Esophagus muscularis mucosa (tissue), 4 donors: ENCODE data around the gene GRID2. TPM values are rescaled to one million over a fixed set of nuclear protein-coding genes. Genes with fewer than 3 reads are reported as not detected.

ENCODE experiments used
- DNase-seq: peaks from one replicate; pipeline ENCODE4 v3.0.0-alpha.2; 2017; ENCODE audit errors: extremely low spot score
- H3K27ac ChIP-seq, 4 donors: fragments of 200-600 bp; sonication (generic); replicated peaks in 1 of 4; 1 replicate in 3 of 4; 2 replicates in 1 of 4; pipeline ENCODE4 v1.5.1; 2016 to 2019; ENCODE audit warnings: mild to moderate bottlenecking in 1 of 4
- H3K27me3 ChIP-seq, 4 donors: fragments of 200-600 bp; sonication (generic); one replicate each; pipeline versions ENCODE4 v1.5.1 to v1.6.0; 2016 to 2019
- H3K36me3 ChIP-seq, 4 donors: fragments of 200-600 bp; sonication (generic); one replicate each; pipeline ENCODE4 v1.5.1; 2016 to 2019
- H3K4me1 ChIP-seq, 4 donors: fragments of 200-600 bp; sonication (generic); one replicate each; pipeline ENCODE4 v1.5.1; 2016 to 2019
- H3K4me3 ChIP-seq, 4 donors: fragments of 200-600 bp; sonication (generic); 1 replicate in 2 of 4; 2 replicates in 2 of 4; pipeline ENCODE4 v1.5.1; 2016 to 2019; ENCODE audit warnings: mild to moderate bottlenecking in 4 of 4, moderate library complexity in 1 of 4
- H3K9me3 ChIP-seq, 4 donors: fragments of 200-600 bp; sonication (generic); 1 replicate in 3 of 4; 2 replicates in 1 of 4; pipeline ENCODE4 v1.5.1; 2016 to 2019
- EP300 ChIP-seq: sonication (generic); formaldehyde crosslinking; IDR thresholded peaks from one replicate; pipeline ENCODE4 v1.6.1; 2017; ENCODE audit warnings: antibody characterized with exemption
- POLR2A ChIP-seq: fragments of 450-650 bp; IDR thresholded peaks from one replicate; pipeline ENCODE4 v1.6.1; 2017; ENCODE audit warnings: antibody characterized with exemption, moderate library complexity, mild to moderate bottlenecking, low read depth
- POLR2AphosphoS5 ChIP-seq, 2 donors: sonication (generic); formaldehyde crosslinking; IDR thresholded peaks; one replicate each; pipeline ENCODE4 v1.6.1; 2017; ENCODE audit warnings: antibody characterized with exemption in 2 of 2
- WGBS: methylation state at CpG from one replicate; pipeline ENCODE4 v1.1.5; 2018; 5-methylcytosine and 5-hydroxymethylcytosine counted together
- intact Hi-C: fragments of 100-400 bp; cut with DNase I; formaldehyde crosslinking; loops from one replicate; pipeline ENCODE4 v1.15.1; 2023
- total RNA-seq, 4 donors: library from RNA; depleted of rRNA; stranded (reverse); fragments of >200 nt; gene quantifications; one replicate each; pipeline versions ENCODE4 v1.1.0 to v1.2.1, GENCODE V29; 2016
- TF ChIP-seq, protein P1 (sequence below), 3 experiments: fragments of 200-600 bp in 2 of 3; fragments of 450-650 bp in 1 of 3; sonication (generic) in 2 of 3; IDR thresholded peaks; one replicate each; pipeline ENCODE4 v1.5.1; 2017 to 2019; ENCODE audit warnings: antibody characterized with exemption in 3 of 3, mild to moderate bottlenecking in 2 of 3, moderate library complexity in 1 of 3

The GRID2 gene
- total RNA-seq, 4 donors from 2014 or later, result 0.06 to 0.17 TPM; not detected in 2

DNA sequence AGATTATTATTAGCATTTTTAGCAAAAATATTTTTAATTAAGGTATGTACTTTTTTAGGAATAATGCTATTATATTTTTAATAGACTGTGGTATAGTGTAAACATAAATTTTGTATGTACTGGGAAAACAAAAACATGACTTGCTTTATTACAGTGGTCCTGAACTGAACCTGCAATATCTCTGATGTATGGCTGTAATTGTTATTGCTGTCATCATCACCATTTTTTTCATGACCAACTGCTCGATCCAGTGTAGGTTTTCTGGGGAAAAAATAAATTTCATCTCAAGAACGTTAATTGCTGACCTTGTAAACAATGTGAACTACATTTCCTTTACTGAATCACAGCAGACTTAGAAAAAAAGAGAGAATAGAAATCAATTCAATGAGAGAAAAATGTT is 1441.2 kb downstream of the GRID2 start:
- no peak for TF ChIP-seq EP300
- TF ChIP-seq, protein P1, sequence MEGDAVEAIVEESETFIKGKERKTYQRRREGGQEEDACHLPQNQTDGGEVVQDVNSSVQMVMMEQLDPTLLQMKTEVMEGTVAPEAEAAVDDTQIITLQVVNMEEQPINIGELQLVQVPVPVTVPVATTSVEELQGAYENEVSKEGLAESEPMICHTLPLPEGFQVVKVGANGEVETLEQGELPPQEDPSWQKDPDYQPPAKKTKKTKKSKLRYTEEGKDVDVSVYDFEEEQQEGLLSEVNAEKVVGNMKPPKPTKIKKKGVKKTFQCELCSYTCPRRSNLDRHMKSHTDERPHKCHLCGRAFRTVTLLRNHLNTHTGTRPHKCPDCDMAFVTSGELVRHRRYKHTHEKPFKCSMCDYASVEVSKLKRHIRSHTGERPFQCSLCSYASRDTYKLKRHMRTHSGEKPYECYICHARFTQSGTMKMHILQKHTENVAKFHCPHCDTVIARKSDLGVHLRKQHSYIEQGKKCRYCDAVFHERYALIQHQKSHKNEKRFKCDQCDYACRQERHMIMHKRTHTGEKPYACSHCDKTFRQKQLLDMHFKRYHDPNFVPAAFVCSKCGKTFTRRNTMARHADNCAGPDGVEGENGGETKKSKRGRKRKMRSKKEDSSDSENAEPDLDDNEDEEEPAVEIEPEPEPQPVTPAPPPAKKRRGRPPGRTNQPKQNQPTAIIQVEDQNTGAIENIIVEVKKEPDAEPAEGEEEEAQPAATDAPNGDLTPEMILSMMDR (IDR thresholded peaks at IDR 0.05), result no peak
- H3K36me3 ChIP-seq, result no peaks in the 10 kb centered on the region
- H3K4me3 ChIP-seq, result no peak overlapping the region
- no peaks in the 10 kb centered on the region for H3K4me1 ChIP-seq
- no peak for DNase-seq
- no peaks in the 10 kb centered on the region for H3K27me3 ChIP-seq
- WGBS, result 58% methylated on average over 2 of the region's 2 CpGs
- H3K27ac ChIP-seq, result no peak overlapping the region
- peaks cover 0 to 7% (median 0%) of the 10 kb centered on the region in 4 donors for H3K9me3 ChIP-seq
- intact Hi-C loops, result no loop called here

DNA sequence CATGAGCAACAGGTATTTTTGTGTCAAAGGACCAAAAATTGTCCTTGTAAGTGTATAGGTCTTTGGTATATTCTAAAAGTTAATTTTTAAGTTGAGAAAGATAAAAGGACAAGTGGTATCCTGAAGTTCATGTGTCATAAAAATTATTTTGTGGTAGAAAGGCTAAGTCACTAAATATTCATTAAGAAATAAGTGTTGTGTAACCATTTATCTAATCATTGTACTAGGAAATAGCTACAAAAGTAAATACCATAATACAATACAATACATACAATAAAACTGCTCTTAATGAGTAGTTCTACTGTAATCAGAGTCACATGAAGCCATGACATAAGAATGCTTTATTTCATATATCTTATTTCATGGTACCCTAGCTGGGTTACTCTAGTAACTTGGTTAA is 1442.3 kb downstream of the GRID2 start:
- intact Hi-C loops, result no loop called here
- TF ChIP-seq POLR2A (no peak), POLR2AphosphoS5 (IDR thresholded peaks at IDR 0.05) (no peak), EP300 (no peak)
- TF ChIP-seq, protein P1 (IDR thresholded peaks at IDR 0.05), result no peak
- Histone ChIP-seq H3K36me3 (no peaks in the 10 kb centered on the region), H3K27ac (no peak overlapping the region), H3K4me3 (no peak overlapping the region), H3K27me3 (no peaks in the 10 kb centered on the region), H3K9me3 (peaks cover 0 to 7% (median 0%) of the 10 kb centered on the region in 4 donors), H3K4me1 (no peaks in the 10 kb centered on the region)
- no peak for DNase-seq

DNA sequence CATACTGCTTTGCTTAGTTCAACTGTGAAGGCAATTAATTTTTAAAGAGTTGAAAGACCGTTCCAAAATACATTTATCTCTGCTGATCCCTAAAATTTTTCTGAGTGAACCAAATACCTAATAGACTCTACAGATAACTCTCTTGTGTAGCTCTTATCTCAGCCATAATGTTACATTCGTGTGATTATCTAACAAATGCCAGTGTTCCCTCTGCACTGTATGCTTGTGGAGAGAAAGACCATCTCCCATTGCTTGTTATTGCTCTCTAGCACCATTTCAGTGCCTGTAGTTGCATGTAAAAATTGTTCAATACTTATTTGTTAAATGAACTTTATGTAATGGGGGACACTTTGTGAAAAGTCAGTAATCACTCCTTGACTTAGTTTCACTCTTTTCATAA is 1443.5 kb downstream of the GRID2 start:
- TF ChIP-seq EP300, result no peak
- TF ChIP-seq, protein P1 (IDR thresholded peaks at IDR 0.05), result no peak
- no peak for TF ChIP-seq POLR2AphosphoS5 (IDR thresholded peaks at IDR 0.05)
- TF ChIP-seq POLR2A, result no peak
- H3K4me3 ChIP-seq, result no peak overlapping the region
- no peaks in the 10 kb centered on the region for H3K4me1 ChIP-seq
- no peak for DNase-seq
- no peaks in the 10 kb centered on the region for H3K27me3 ChIP-seq
- intact Hi-C loops, result no loop called here
- no peaks in the 10 kb centered on the region for H3K36me3 ChIP-seq
- no peak overlapping the region for H3K27ac ChIP-seq
- H3K9me3 ChIP-seq, result peaks cover 0 to 7% (median 0%) of the 10 kb centered on the region in 4 donors
- WGBS, result 42% methylated on average over 2 of the region's 2 CpGs

DNA sequence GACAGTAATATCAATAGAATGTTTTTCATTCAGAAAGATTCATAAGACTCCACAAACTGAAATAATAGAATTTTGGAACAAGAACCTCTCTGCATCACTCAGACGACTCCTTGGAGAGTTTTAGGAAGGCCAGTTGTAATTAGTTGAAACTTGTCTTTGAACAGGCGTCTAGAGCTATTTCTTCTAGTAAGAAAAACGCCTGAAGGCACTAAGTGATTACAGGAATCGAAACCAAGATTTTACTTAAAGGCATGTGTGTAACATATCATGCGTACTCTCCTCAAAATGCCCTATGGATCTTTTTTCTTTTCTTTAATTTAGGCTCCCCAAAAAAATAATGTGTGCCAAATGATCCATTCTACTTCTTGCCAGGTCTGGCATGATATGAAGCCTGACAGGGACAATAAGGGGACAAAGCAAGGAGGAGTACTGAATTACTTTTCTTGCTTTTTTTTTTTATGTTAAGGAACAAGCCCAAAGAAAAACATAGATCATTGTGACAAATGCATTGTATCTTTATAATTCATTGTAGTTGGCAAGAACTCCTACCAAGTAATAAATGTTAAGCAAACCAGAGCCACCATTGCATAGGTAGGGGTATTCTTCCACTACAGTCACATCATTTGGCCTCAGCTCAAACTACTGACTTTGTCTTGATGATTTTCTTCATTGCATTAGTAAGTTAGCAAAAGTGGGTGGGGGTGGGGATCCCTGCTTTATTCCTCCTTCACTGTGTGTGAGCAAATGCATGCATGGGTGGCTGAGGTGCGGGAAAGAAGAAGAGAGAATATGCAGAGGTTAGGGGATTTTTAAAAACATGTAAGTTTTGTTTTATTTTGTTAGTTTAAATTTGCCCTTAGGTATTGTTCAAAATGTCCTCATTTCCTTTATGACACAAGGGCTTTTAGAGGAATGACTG is 1444.9 kb downstream of the GRID2 start:
- H3K4me3 ChIP-seq, result no peak overlapping the region
- no peaks in the 10 kb centered on the region for H3K36me3 ChIP-seq
- WGBS, result 70% methylated on average over 6 of the region's 6 CpGs
- H3K27ac ChIP-seq, result no peak overlapping the region
- DNase-seq, result no peak
- TF ChIP-seq EP300 (no peak), POLR2A (no peak), POLR2AphosphoS5 (IDR thresholded peaks at IDR 0.05) (no peak)
- TF ChIP-seq, protein P1 (IDR thresholded peaks at IDR 0.05), result no peak
- H3K4me1 ChIP-seq, result no peaks in the 10 kb centered on the region
- H3K27me3 ChIP-seq, result no peaks in the 10 kb centered on the region
- intact Hi-C loops, result no loop called here
- H3K9me3 ChIP-seq, result peaks cover 0 to 2% (median 0%) of the 10 kb centered on the region in 4 donors
